ENCODE measurements around the gene HOXD11. TPM values are rescaled to one million over a fixed set of nuclear protein-coding genes. Genes with fewer than 3 reads are reported as not detected.

The HOXD11 gene
- total RNA-seq: not detected in 2 replicates

DNA sequence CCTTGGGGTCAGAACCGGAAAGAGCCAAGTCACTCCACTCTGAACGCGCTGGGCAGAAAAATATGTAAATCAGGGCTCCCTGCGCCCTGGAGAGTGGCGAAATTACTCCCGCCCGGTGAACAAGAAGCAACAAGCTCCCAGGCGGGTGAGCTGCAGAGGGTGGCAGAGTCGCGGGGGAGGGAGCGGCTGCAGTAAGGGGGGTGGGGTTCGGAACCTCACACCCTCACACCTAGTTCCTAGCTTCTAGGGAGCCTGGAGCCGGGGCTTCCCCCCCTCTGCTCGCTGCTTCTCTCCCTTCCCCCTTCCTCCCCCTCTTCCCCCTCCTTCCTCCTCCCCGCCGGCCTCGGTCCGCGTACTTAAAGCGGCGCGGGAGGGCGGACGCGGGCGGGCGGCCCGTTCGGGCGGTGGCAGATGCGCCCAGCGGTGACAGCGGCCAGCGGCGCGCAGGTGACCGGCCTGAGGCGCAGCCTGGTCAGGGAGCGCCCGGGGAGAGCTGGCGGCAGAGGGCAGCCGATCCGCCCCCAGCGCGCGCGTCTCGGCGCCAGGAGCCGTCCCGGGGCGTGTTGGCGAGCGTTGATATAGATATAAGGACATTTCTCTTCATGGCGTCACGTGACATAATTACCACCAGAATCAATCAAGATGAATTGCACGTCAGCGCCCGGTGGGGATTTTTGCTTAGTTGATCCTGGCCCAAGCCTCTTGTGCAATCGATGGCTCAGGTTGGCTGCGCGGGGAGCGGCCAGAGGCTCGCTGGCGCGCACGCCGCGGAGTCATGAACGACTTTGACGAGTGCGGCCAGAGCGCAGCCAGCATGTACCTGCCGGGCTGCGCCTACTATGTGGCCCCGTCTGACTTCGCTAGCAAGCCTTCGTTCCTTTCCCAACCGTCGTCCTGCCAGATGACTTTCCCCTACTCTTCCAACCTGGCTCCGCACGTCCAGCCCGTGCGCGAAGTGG lies at the start of gene HOXD11:
HOXD11 (plus strand) TSS at position 700 of the 959 bp plus-strand sequence; CDS start at position 776, 76 bp downstream.

GRCh38 chr2:176083796-176084261 lies 23.3 kb upstream of the HOXD11 start, which contains the start of gene EVX2:
Gene EVX2, minus strand, starts transcription at chr2:176083962. Its CDS starts 186 bp downstream, at chr2:176083776.

GRCh38 chr2:176092270-176093144 lies 14.6 kb upstream of the HOXD11 start, which contains the start of gene HOXD13:
Gene HOXD13, plus strand, starts transcription at chr2:176092721. Its CDS starts 170 bp downstream, at chr2:176092891.

GRCh38 chr2:176099728-176100546 lies 7.1 kb upstream of the HOXD11 start, which contains the start of gene HOXD12:
Gene HOXD12, plus strand, starts transcription at chr2:176099795. Its CDS starts 7 bp downstream, at chr2:176099802.

DNA sequence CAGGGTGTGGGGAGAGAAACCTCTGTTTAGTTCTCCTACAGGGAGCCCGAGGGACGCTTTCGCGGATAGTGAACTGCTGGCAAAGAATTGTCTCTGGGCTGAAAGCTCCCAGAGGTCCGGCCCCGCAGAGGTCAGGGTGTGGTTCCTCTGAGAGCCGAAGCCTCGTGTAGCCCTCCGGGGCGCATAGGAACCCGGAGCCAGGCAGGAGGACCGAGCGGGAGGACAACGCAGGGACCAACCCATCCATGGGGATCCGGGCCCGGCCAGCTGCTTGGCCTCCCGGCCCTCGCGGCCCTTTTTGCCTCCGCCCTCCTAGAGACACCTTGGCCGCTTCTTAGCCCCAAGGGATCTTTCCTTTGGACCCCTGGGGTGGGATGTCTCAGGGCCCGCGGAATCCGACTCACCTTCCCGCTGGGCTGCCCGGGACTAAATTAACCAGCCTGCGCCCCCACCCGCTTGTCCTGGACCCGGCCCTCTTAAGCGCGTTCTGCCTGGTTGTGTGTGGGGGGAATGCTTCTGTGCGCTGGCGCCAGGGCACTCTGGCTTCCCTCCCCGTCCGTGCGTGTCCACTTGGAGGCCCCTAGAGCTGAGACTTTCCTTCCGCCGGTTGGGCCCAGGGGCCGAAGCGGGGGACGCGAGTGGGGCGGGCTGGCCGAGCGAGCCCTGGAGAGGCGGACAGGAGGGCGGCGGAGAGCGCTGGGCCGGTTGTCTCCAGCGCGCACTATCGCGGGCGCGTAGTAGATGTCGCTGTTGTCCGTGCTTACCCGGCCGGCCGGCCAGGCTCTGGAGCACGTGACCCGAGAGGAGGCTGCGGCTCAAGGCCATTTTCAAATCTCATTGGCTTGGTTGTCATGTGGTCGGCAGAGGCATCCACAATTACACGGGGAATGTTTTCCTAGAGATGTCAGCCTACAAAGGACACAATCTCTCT lies 9.1 kb downstream of the HOXD11 start, which contains the start of gene HOXD10:
HOXD10 (plus strand) TSS at position 896 of the 931 bp plus-strand sequence. CDS start 56 bp downstream, outside the sequence.

DNA sequence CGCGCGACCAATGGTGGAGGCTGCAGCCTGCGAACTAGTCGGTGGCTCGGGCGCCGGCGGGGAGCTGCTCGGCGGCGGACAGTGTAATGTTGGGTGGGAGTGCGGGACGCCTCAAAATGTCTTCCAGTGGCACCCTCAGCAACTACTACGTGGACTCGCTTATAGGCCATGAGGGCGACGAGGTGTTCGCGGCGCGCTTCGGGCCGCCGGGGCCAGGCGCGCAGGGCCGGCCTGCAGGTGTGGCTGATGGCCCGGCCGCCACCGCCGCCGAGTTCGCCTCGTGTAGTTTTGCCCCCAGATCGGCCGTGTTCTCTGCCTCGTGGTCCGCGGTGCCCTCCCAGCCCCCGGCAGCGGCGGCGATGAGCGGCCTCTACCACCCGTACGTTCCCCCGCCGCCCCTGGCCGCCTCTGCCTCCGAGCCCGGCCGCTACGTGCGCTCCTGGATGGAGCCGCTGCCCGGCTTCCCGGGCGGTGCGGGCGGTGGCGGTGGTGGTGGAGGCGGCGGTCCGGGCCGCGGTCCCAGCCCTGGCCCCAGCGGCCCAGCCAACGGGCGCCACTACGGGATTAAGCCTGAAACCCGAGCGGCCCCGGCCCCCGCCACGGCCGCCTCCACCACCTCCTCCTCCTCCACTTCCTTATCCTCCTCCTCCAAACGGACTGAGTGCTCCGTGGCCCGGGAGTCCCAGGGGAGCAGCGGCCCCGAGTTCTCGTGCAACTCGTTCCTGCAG lies 15.8 kb downstream of the HOXD11 start, which contains the start of gene HOXD9:
HOXD9 (plus strand) TSS at position 37 of the 728 bp plus-strand sequence; CDS start at position 87, 50 bp downstream.

DNA sequence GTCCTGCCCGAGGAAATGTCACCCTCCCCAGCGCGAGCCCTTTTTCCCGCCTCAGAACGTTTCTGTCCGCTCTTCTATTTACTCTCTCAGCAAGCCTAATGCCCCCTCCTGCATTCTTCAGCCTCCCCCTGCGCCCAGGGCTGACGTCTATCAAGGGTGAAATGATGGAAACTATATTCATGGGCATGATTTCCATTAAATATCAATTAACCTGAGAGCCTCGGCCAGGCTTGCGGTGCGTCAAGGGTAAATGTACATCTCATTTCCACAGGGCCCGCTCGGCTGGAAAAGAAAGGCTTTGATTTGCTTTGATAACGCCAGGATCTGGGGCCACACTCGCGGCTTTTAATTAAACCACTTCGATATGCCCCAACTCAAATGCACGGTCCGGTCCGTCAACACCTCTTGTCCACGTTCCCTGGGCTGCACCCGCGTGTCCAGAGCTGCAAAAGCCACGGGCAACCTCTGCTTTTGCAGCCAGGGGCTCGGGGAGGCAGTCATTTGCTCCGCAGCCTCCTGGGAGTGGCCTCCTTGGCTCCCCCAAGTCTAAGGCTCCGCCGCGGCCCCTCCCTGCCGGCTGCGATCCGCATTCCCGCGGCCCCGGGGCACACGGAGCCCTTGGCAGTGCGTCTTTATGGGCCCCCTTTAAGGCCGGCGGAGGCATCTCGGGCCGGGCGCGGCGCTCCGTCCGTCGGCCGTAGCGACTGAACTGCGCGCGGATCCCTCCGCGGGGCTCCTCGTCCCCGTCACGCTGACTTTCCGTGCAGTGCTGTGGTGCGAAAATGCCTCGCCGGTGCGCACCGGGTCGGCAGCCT lies 22.1 kb downstream of the HOXD11 start, which contains the start of gene HOXD8:
HOXD8 (plus strand) TSS at position 724 of the 815 bp plus-strand sequence. CDS start 662 bp downstream, outside the sequence.

GRCh38 chr2:176151442-176152287 lies 44.6 kb downstream of the HOXD11 start, which contains the start of gene HOXD4:
Gene HOXD4, plus strand, starts transcription at chr2:176151550. Its CDS starts 84 bp downstream, at chr2:176151634.

GRCh38 chr2:176156807-176157498 lies 49.9 kb downstream of the HOXD11 start, which contains the start of gene HOXD3:
Gene HOXD3, plus strand, starts transcription at chr2:176157307. Its CDS starts 11,808 bp downstream, at chr2:176169115.

Other genes starting within 250 kb of the HOXD11 start
- 15.5 and 19.7 TPM in 2 replicates for gene LNPK, start 105.0 kb upstream of the HOXD11 start, total RNA-seq
- gene EVX2, start 23.3 kb upstream of the HOXD11 start, total RNA-seq: not detected in 2 replicates
- gene HOXD13, start 14.6 kb upstream of the HOXD11 start, total RNA-seq: not detected in 2 replicates
- not detected in 2 replicates for gene HOXD12, start 7.5 kb upstream of the HOXD11 start, total RNA-seq
- not detected in 2 replicates for gene HOXD10, start 9.5 kb downstream of the HOXD11 start, total RNA-seq
- not detected in 2 replicates for gene HOXD9, start 15.4 kb downstream of the HOXD11 start, total RNA-seq
- gene HOXD8, start 22.4 kb downstream of the HOXD11 start, total RNA-seq: not detected in 2 replicates
- gene HOXD4, start 44.3 kb downstream of the HOXD11 start, total RNA-seq: not detected in 2 replicates
- not detected in 2 replicates for gene HOXD3, start 50.0 kb downstream of the HOXD11 start, total RNA-seq
- gene HOXD1, start 81.4 kb downstream of the HOXD11 start, total RNA-seq: not detected in 2 replicates
- 24.9 and 27.1 TPM in 2 replicates for gene MTX2, start 162.2 kb downstream of the HOXD11 start, total RNA-seq

All from bronchus fibroblast of lung (primary cell).